HepG2 (cell line): Measurements from ENCODE around the gene CEACAM16. TPM values are rescaled to one million over a fixed set of nuclear protein-coding genes. Genes with fewer than 3 reads are reported as not detected.

Source experiments
- ADNP ChIP-seq: sonication (generic); formaldehyde crosslinking; IDR thresholded peaks from 2 replicates; pipeline ENCODE4 v1.4.0; 2020; ENCODE audit warnings: missing genetic modification reagents
- AGO1 ChIP-seq: fragments of 200-400 bp; formaldehyde crosslinking; IDR thresholded peaks from 2 replicates; pipeline ENCODE4 v1.6.1; 2017; ENCODE audit warnings: mild to moderate bottlenecking, low read depth, low read length, moderate library complexity; ENCODE audit not compliant: poor library complexity, severe bottlenecking
- CEBPG ChIP-seq: IDR thresholded peaks from 2 replicates; pipeline ENCODE4 v1.6.1; 2016
- DMAP1 ChIP-seq: IDR thresholded peaks from 2 replicates; pipeline ENCODE4 v1.6.1; 2016
- DNMT3B ChIP-seq: conservative IDR thresholded peaks from 2 replicates; pipeline ENCODE4 v1.6.1; 2016; ENCODE audit warnings: missing biosample characterization, control low read depth
- DPF2 ChIP-seq: sonication (generic); formaldehyde crosslinking; IDR thresholded peaks from 2 replicates; pipeline ENCODE4 v1.4.0; 2020; ENCODE audit warnings: mild to moderate bottlenecking, low read depth, missing genetic modification reagents, borderline replicate concordance
- GATAD1 ChIP-seq: IDR thresholded peaks from 2 replicates; pipeline ENCODE4 v1.6.1; 2016; ENCODE audit warnings: missing genetic modification reagents, missing compliant biosample characterization
- HIC2 ChIP-seq: sonication (generic); formaldehyde crosslinking; IDR thresholded peaks from 2 replicates; pipeline ENCODE4 v1.9.0; 2022; ENCODE audit warnings: low read depth, missing genetic modification reagents
- IKZF1 ChIP-seq: fragments of 450-650 bp; IDR thresholded peaks from 2 replicates; pipeline ENCODE4 v1.7.1; 2016
- KLF15 ChIP-seq: sonication (generic); formaldehyde crosslinking; IDR thresholded peaks from 2 replicates; pipeline ENCODE4 v1.8.1; 2023; ENCODE audit warnings: borderline replicate concordance, mild to moderate bottlenecking, inconsistent platforms, missing genetic modification reagents, mixed read lengths
- MAZ ChIP-seq, 2 experiments: sonication (generic) in 1 of 2; formaldehyde crosslinking in 1 of 2; IDR thresholded peaks; 2 replicates each; pipeline versions ENCODE4 v1.5.0 to v1.6.1; 2012 to 2020; ENCODE audit warnings: low read depth in 2 of 2, mild to moderate bottlenecking in 2 of 2, borderline replicate concordance in 1 of 2, improper control_type of control experiment in 1 of 2, low read length in 1 of 2, missing genetic modification reagents in 1 of 2, moderate library complexity in 1 of 2
- MED8 ChIP-seq: sonication (generic); formaldehyde crosslinking; IDR thresholded peaks from 2 replicates; pipeline ENCODE4 v1.8.1; 2023; ENCODE audit warnings: mild to moderate bottlenecking, missing genetic modification reagents; ENCODE audit not compliant: insufficient replicate concordance
- NFIB ChIP-seq: sonication (generic); formaldehyde crosslinking; IDR thresholded peaks from 2 replicates; pipeline ENCODE4 v1.9.0; 2021; ENCODE audit warnings: missing genetic modification reagents, mild to moderate bottlenecking, borderline replicate concordance
- NFYC ChIP-seq: IDR thresholded peaks from 2 replicates; pipeline ENCODE4 v1.6.1; 2016; ENCODE audit warnings: missing genetic modification reagents, missing compliant biosample characterization
- NR3C1 ChIP-seq: sonication (generic); formaldehyde crosslinking; IDR thresholded peaks from 2 replicates; pipeline ENCODE4 v1.4.0; 2020; ENCODE audit warnings: missing genetic modification reagents
- PHF21A ChIP-seq: sonication (generic); formaldehyde crosslinking; IDR thresholded peaks from 2 replicates; pipeline ENCODE4 v1.5.0; 2020; ENCODE audit warnings: mild to moderate bottlenecking, missing genetic modification reagents
- PITX1 ChIP-seq: sonication (generic); formaldehyde crosslinking; IDR thresholded peaks from 2 replicates; pipeline ENCODE4 v1.5.1; 2020; ENCODE audit warnings: mild to moderate bottlenecking, missing genetic modification reagents
- RXRA ChIP-seq: sonication (generic); formaldehyde crosslinking; IDR thresholded peaks from 2 replicates; pipeline ENCODE4 v1.5.1; 2020; ENCODE audit warnings: missing genetic modification reagents
- SMC3 ChIP-seq: IDR thresholded peaks from 2 replicates; pipeline ENCODE4 v1.6.1; 2011; ENCODE audit warnings: low read length, improper control_type of control experiment
- SMYD3 ChIP-seq: sonication (generic); formaldehyde crosslinking; IDR thresholded peaks from 2 replicates; pipeline ENCODE4 v1.8.1; 2023; ENCODE audit warnings: mild to moderate bottlenecking, missing genetic modification reagents
- SNAI1 ChIP-seq: sonication (generic); formaldehyde crosslinking; IDR thresholded peaks from 2 replicates; pipeline ENCODE4 v1.5.0; 2020; ENCODE audit warnings: mild to moderate bottlenecking, missing genetic modification reagents, borderline replicate concordance
- SYNCRIP ChIP-seq: fragments of 200-400 bp; formaldehyde crosslinking; IDR thresholded peaks from 2 replicates; pipeline ENCODE4 v1.6.1; 2018; ENCODE audit warnings: mild to moderate bottlenecking, low read depth, low read length; ENCODE audit not compliant: insufficient read depth
- TAF15 ChIP-seq: fragments of 200-400 bp; formaldehyde crosslinking; IDR thresholded peaks from one replicate; pipeline ENCODE4 v1.6.1; 2018; ENCODE audit warnings: mild to moderate bottlenecking, low read depth, low read length; ENCODE audit not compliant: poor library complexity, severe bottlenecking
- ZFY ChIP-seq: sonication (generic); formaldehyde crosslinking; IDR thresholded peaks from 2 replicates; pipeline ENCODE4 v1.4.0; 2020; ENCODE audit warnings: missing genetic modification reagents
- ZNF17 ChIP-seq: sonication (generic); formaldehyde crosslinking; IDR thresholded peaks from 2 replicates; pipeline ENCODE4 v1.5.0; 2020; ENCODE audit warnings: mild to moderate bottlenecking, missing genetic modification reagents
- ZNF589 ChIP-seq: sonication (generic); formaldehyde crosslinking; conservative IDR thresholded peaks from 2 replicates; pipeline ENCODE4 v1.8.0; 2022; ENCODE audit warnings: mild to moderate bottlenecking, moderate library complexity, missing genetic modification reagents
- ZNF670 ChIP-seq: sonication (generic); formaldehyde crosslinking; IDR thresholded peaks from 2 replicates; pipeline ENCODE4 v1.8.0; 2022; ENCODE audit warnings: mild to moderate bottlenecking, missing genetic modification reagents, borderline replicate concordance
- ZNF7 ChIP-seq: IDR thresholded peaks from 2 replicates; pipeline ENCODE4 v1.6.1; 2016; ENCODE audit warnings: missing biosample characterization, missing genetic modification reagents
- ZNF747 ChIP-seq: sonication (generic); formaldehyde crosslinking; IDR thresholded peaks from 2 replicates; pipeline ENCODE4 v1.8.1; 2023; ENCODE audit warnings: missing genetic modification reagents, mild to moderate bottlenecking, borderline replicate concordance
- ZNF749 ChIP-seq: sonication (generic); formaldehyde crosslinking; IDR thresholded peaks from 2 replicates; pipeline ENCODE4 v1.8.0; 2022; ENCODE audit warnings: mild to moderate bottlenecking, missing genetic modification reagents, moderate library complexity, borderline replicate concordance
- ZNF780A ChIP-seq: sonication (generic); formaldehyde crosslinking; IDR thresholded peaks from 2 replicates; pipeline ENCODE4 v1.8.0; 2022; ENCODE audit warnings: mild to moderate bottlenecking, missing genetic modification reagents, moderate library complexity
- ZNF879 ChIP-seq: sonication (generic); formaldehyde crosslinking; IDR thresholded peaks from 2 replicates; pipeline ENCODE4 v1.8.1; 2023; ENCODE audit warnings: missing genetic modification reagents
- polyA plus RNA-seq, 8 experiments: library from polyadenylated mRNA; depleted of rRNA in 3 of 8; stranded (reverse) in 7 of 8; unstranded in 1 of 8; fragments of >200 nt; fragmentation: Illumina TruSeq in 4 of 8; extraction: Trizol in 4 of 8; gene quantifications; 2 replicates each; pipeline versions ENCODE4 v1.2.1 to v1.2.3, GENCODE V29; 2011 to 2016; ENCODE audit warnings: low read depth in 4 of 8, missing spikeins in 1 of 8, mixed read lengths in 1 of 8; ENCODE audit not compliant: insufficient read depth in 1 of 8
- total RNA-seq, 5 experiments: library from RNA; depleted of rRNA; stranded (reverse); fragments of >200 nt; fragmentation: Illumina TruSeq; extraction: Trizol; gene quantifications; 2 replicates each; pipeline ENCODE4 v1.2.3, GENCODE V29; 2016; ENCODE audit warnings: low read depth in 1 of 5

CEACAM16 gene
- total and polyA plus RNA-seq, 2 of the 13 experiments (the other 11 are each of a cell fraction or from before 2014, with no cell fraction given) = not detected

DNA sequence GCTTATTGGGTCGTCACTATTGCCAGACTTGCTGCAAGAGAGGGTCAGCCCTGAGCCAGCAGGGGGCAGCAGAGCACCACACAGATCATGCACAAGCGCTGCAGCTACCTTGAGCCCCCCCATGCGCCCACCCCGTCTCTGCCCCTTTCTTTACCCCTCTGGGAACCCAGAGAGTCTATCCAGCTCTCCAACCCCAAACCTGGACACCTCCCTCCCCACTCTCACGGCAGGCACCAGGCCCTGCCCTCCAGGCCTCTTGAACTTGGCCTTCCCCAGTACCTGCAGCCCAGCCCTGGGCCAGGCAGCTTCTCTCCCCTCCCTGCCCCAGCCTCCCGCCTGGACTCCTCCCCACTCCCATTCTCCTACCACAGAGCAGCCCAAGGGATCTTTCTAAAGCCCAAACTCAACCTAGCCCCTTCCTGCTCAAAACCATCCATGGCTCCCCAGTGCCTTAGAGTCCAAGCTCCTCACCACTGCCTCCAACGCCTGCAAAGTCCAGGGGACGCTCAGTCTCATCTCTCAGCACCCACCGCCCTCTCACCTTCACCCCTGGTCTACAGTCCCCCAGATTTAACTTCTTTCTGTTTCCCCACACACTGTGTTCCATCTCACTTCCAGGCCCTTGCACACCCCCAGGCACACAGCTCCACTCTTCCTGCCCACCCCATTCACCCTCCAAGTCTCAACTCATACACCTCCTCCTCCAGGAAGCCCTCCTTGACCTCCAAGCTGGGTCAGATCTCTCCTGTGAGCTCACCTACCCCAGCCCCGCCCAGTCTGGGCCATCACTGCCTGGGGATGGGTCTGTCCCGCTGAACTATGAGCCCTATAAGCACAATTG, 9.4 kb upstream of the CEACAM16 start (continued):
- TF ChIP-seq DPF2 (CRISPR knock-in tag) = peak; percentile 21; the same call in 1 of the 2 replicates
- TF ChIP-seq ZNF670 (CRISPR knock-in tag) = no peak
- no peak for TF ChIP-seq ZNF749 (CRISPR knock-in tag)
- no peak for TF ChIP-seq KLF15 (CRISPR knock-in tag)
- TF ChIP-seq NFYC (CRISPR knock-in tag) = no peak
- no peak for TF ChIP-seq DNMT3B (CRISPR knock-in tag)
- TF ChIP-seq ZNF780A (CRISPR knock-in tag) = no peak
- TF ChIP-seq DMAP1 (CRISPR knock-in tag) = no peak
- no peak for TF ChIP-seq ZNF17 (CRISPR knock-in tag)
- TF ChIP-seq NFIB = no peak
- TF ChIP-seq NR3C1 (CRISPR knock-in tag) = no peak
- TF ChIP-seq AGO1 = no peak
- TF ChIP-seq ZNF589 (CRISPR knock-in tag) = no peak
- TF ChIP-seq TAF15 = no peak
- 0 out of 2 replicates have a peak, but pooled peaks have one; percentile 9 for TF ChIP-seq MAZ (IDR thresholded peaks at IDR 0.05; ENCODE audit: borderline replicate concordance, low read depth, low read length)
- TF ChIP-seq MAZ (CRISPR knock-in tag; IDR thresholded peaks at IDR 0.05; ENCODE audit: low read depth) = 0 out of 2 replicates have a peak, but pooled peaks have one; percentile 14
- TF ChIP-seq MED8 = no peak
- TF ChIP-seq ZNF879 (CRISPR knock-in tag) = no peak
- TF ChIP-seq PHF21A (CRISPR knock-in tag) = peak; percentile 15; the same call in 1 of the 2 replicates
- TF ChIP-seq CEBPG (CRISPR knock-in tag) = no peak
- no peak for TF ChIP-seq IKZF1
- TF ChIP-seq ZNF747 = no peak
- no peak for TF ChIP-seq PITX1 (CRISPR knock-in tag)
- peak; percentile 53; the same call in 1 of the 2 replicates for TF ChIP-seq HIC2
- TF ChIP-seq SYNCRIP = no peak
- TF ChIP-seq ZFY (CRISPR knock-in tag) = no peak
- no peak for TF ChIP-seq SNAI1
- no peak; the same call in 1 of the 2 replicates for TF ChIP-seq RXRA
- no peak for TF ChIP-seq SMYD3
- no peak for TF ChIP-seq ADNP (CRISPR knock-in tag)
- no peak for TF ChIP-seq ZNF7 (CRISPR knock-in tag)
- TF ChIP-seq GATAD1 (CRISPR knock-in tag) = no peak; the same call in 1 of the 2 replicates
- peak; percentile 79 for TF ChIP-seq SMC3
